ENCODE measurements around the gene CCDC124. TPM values are rescaled to one million over a fixed set of nuclear protein-coding genes. Genes with fewer than 3 reads are reported as not detected.

Gene CCDC124
- polyA plus RNA-seq, 1 of the 3 experiments (the other 2 are of a cell fraction): 231 TPM

DNA sequence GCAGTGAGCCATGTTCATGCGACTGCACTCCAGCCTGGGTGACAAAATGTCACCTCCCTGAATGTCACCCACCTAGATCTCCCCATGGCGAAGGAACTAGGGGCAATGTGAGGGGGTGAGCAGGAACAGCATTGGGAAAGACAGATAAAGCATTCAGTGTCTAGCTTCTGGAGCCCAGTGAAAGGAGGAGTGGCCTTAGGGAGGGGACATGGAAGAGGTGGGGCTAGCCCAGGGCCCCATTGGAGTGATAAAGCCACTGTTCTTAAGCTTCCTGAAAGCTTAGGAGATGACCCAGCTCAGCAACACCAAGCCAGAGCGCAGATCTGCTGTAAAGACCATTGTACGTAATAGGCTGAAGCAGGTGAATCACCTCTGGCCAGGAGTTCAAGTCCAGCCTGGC is 21.1 kb downstream of the CCDC124 start:
- WGBS (ENCODE audit: low lambda C conversion rate): 75% methylated on average over 2 of the region's 4 CpGs

More for the DNA sequence above, 21.1 kb downstream of the CCDC124 start:
- Histone ChIP-seq H3K4me1 (ENCODE audit: control insufficient read depth in 1 of 2, insufficient read depth in 2 of 2, low read depth in 1 of 2, low read length in 1 of 2) (peaks cover 0 to 15% of the 10 kb centered on the region in 2 experiments; a peak in 1 of 4 replicates), H3K9me3 (no peaks in the 10 kb centered on the region), H3K4me3 (ENCODE audit: low read depth in 2 of 2, low read length in 1 of 2) (no peak overlapping the region), H3K79me2 (ENCODE audit: insufficient read depth) (no peaks in the 10 kb centered on the region), H3K9ac (no peak overlapping the region), H3F3A (replicated peaks; ENCODE audit: insufficient read depth) (no peaks in the 10 kb centered on the region), H3K27me3 (ENCODE audit: insufficient read depth) (peaks cover 52% of the 10 kb centered on the region), H3K27ac (ENCODE audit: low read depth in 2 of 2, low read length in 1 of 2) (no peak overlapping the region), H3K9me2 (no peaks in the 10 kb centered on the region), H4K20me1 (ENCODE audit: insufficient read depth) (no peaks in the 10 kb centered on the region), H3K36me3 (replicated peaks in 1 of 2; ENCODE audit: control insufficient read depth in 1 of 2, insufficient read depth in 2 of 2, low read length in 1 of 2) (no peaks in the 10 kb centered on the region), H2AFZ (ENCODE audit: low read depth) (no peak overlapping the region), H3K4me2 (no peak overlapping the region)
- TF ChIP-seq EZH2phosphoT487 (IDR thresholded peaks at IDR 0.05; ENCODE audit: borderline replicate concordance, low read depth): no peak
- TF ChIP-seq GABPA (IDR thresholded peaks at IDR 0.05; ENCODE audit: low read depth): no peak
- TF ChIP-seq, protein P1, sequence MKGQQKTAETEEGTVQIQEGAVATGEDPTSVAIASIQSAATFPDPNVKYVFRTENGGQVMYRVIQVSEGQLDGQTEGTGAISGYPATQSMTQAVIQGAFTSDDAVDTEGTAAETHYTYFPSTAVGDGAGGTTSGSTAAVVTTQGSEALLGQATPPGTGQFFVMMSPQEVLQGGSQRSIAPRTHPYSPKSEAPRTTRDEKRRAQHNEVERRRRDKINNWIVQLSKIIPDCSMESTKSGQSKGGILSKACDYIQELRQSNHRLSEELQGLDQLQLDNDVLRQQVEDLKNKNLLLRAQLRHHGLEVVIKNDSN (IDR thresholded peaks at IDR 0.05; ENCODE audit: borderline replicate concordance, low read depth): no peak
- TF ChIP-seq POLR2AphosphoS5 (IDR thresholded peaks at IDR 0.05; ENCODE audit: low read depth, low read length): no peak
- TF ChIP-seq, protein P2, sequence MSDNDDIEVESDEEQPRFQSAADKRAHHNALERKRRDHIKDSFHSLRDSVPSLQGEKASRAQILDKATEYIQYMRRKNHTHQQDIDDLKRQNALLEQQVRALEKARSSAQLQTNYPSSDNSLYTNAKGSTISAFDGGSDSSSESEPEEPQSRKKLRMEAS (IDR thresholded peaks at IDR 0.05; ENCODE audit: low read depth): no peak
- TF ChIP-seq, protein P3, sequence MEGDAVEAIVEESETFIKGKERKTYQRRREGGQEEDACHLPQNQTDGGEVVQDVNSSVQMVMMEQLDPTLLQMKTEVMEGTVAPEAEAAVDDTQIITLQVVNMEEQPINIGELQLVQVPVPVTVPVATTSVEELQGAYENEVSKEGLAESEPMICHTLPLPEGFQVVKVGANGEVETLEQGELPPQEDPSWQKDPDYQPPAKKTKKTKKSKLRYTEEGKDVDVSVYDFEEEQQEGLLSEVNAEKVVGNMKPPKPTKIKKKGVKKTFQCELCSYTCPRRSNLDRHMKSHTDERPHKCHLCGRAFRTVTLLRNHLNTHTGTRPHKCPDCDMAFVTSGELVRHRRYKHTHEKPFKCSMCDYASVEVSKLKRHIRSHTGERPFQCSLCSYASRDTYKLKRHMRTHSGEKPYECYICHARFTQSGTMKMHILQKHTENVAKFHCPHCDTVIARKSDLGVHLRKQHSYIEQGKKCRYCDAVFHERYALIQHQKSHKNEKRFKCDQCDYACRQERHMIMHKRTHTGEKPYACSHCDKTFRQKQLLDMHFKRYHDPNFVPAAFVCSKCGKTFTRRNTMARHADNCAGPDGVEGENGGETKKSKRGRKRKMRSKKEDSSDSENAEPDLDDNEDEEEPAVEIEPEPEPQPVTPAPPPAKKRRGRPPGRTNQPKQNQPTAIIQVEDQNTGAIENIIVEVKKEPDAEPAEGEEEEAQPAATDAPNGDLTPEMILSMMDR (IDR thresholded peaks at IDR 0.05): no peak
- no peak for TF ChIP-seq NFIC (IDR thresholded peaks at IDR 0.05; ENCODE audit: borderline replicate concordance)
- no peak for TF ChIP-seq JUND (IDR thresholded peaks at IDR 0.05)
- TF ChIP-seq, protein P4, sequence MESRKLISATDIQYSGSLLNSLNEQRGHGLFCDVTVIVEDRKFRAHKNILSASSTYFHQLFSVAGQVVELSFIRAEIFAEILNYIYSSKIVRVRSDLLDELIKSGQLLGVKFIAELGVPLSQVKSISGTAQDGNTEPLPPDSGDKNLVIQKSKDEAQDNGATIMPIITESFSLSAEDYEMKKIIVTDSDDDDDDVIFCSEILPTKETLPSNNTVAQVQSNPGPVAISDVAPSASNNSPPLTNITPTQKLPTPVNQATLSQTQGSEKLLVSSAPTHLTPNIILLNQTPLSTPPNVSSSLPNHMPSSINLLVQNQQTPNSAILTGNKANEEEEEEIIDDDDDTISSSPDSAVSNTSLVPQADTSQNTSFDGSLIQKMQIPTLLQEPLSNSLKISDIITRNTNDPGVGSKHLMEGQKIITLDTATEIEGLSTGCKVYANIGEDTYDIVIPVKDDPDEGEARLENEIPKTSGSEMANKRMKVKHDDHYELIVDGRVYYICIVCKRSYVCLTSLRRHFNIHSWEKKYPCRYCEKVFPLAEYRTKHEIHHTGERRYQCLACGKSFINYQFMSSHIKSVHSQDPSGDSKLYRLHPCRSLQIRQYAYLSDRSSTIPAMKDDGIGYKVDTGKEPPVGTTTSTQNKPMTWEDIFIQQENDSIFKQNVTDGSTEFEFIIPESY (IDR thresholded peaks at IDR 0.05; ENCODE audit: borderline replicate concordance, low read depth): no peak
- TF ChIP-seq, protein P5, sequence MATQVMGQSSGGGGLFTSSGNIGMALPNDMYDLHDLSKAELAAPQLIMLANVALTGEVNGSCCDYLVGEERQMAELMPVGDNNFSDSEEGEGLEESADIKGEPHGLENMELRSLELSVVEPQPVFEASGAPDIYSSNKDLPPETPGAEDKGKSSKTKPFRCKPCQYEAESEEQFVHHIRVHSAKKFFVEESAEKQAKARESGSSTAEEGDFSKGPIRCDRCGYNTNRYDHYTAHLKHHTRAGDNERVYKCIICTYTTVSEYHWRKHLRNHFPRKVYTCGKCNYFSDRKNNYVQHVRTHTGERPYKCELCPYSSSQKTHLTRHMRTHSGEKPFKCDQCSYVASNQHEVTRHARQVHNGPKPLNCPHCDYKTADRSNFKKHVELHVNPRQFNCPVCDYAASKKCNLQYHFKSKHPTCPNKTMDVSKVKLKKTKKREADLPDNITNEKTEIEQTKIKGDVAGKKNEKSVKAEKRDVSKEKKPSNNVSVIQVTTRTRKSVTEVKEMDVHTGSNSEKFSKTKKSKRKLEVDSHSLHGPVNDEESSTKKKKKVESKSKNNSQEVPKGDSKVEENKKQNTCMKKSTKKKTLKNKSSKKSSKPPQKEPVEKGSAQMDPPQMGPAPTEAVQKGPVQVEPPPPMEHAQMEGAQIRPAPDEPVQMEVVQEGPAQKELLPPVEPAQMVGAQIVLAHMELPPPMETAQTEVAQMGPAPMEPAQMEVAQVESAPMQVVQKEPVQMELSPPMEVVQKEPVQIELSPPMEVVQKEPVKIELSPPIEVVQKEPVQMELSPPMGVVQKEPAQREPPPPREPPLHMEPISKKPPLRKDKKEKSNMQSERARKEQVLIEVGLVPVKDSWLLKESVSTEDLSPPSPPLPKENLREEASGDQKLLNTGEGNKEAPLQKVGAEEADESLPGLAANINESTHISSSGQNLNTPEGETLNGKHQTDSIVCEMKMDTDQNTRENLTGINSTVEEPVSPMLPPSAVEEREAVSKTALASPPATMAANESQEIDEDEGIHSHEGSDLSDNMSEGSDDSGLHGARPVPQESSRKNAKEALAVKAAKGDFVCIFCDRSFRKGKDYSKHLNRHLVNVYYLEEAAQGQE (IDR thresholded peaks at IDR 0.05; ENCODE audit: low read depth, low read length): no peak
- no peak for TF ChIP-seq TCF12 (IDR thresholded peaks at IDR 0.05)
- TF ChIP-seq SIN3A (IDR thresholded peaks at IDR 0.05; ENCODE audit: borderline replicate concordance, low read depth, low read length): no peak
- ChIA-PET CTCF (interaction anchor here (1.4 to 4.1 kb wide), 5 partner anchors 10 to 43 kb away, joined by 3 to 36 read pairs (median 13); partner anchors contain the start of gene KCNN1), POLR2A (no interaction called here)
- DNase-seq: no peak
